ENCODE data around the gene MRRF. TPM values are rescaled to one million over a fixed set of nuclear protein-coding genes. Genes with fewer than 3 reads are reported as not detected.
A peak's percentile ranks its signal among the peaks of the same experiment; 100 is the strongest.

MRRF gene
- total RNA-seq, 2 donors from 2014 or later = 44.9 to 65.7 TPM

- H3K9me3 Mint-ChIP-seq = peaks cover 4% of the 10 kb centered on the region in 2 donors
- ATAC-seq (no peak), DNase-seq (ENCODE audit: low spot score in 2 of 2) (no peak)
These were observed 108.5 kb downstream of the MRRF start for GRCh38 chr9:122372856-122373845.

GRCh38 chr9:122374885-122375420, 110.3 kb downstream of the MRRF start:
- Mint-ChIP-seq H3K27ac (no peak overlapping the region), H3K9me3 (no peaks in the 10 kb centered on the region), H3K36me3 (peaks cover 9 to 12% of the 10 kb centered on the region in 2 donors)
- DNase-seq (ENCODE audit: low spot score in 2 of 2) (no peak), ATAC-seq (no peak)

More at GRCh38 chr9:122372856-122373845, 108.5 kb downstream of the MRRF start:
- Mint-ChIP-seq H3K27ac (peak overlapping the region in 1 of 2 donors; percentile 9), H3K36me3 (no peaks in the 10 kb centered on the region)

DNA sequence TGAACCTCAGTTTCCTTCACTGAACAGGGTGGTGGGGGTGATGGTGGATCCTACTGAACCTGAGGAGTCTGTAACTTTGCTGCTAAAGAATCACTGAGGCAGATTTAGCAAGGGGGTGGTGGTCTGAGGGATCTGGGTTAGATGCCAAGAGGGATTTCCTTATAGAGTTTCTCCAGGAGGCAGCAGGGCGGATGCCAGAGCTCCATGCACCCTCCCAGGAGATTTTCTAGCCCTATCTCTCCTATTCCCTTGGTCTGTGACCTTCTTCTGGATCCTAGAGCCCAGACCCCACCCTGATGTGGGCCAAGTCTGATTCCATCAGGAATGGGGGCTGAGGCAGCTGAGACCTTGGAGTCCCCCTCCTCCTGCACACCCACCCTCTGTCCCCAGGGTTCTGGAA, 112.1 kb downstream of the MRRF start:
- no peak for DNase-seq (ENCODE audit: low spot score in 2 of 2)
- ATAC-seq = no peak
- no peak overlapping the region for H3K27ac Mint-ChIP-seq
- H3K36me3 Mint-ChIP-seq = peaks cover 10 to 12% of the 10 kb centered on the region in 2 donors
- no peaks in the 10 kb centered on the region for H3K9me3 Mint-ChIP-seq

- H3K36me3 Mint-ChIP-seq = peaks cover 10 to 12% of the 10 kb centered on the region in 2 donors
- no peak for DNase-seq (ENCODE audit: low spot score in 2 of 2)
- no peak for ATAC-seq
These were observed 112.8 kb downstream of the MRRF start for GRCh38 chr9:122377241-122378164.

GRCh38 chr9:122378236-122378635, 113.6 kb downstream of the MRRF start:
- no peaks in the 10 kb centered on the region for H3K9me3 Mint-ChIP-seq
- DNase-seq (ENCODE audit: low spot score in 2 of 2) (no peak), ATAC-seq (no peak)
- H3K36me3 Mint-ChIP-seq = peaks cover 10 to 12% of the 10 kb centered on the region in 2 donors
- H3K27ac Mint-ChIP-seq = no peak overlapping the region

More at GRCh38 chr9:122377241-122378164, 112.8 kb downstream of the MRRF start:
- no peak overlapping the region for H3K27ac Mint-ChIP-seq
- no peaks in the 10 kb centered on the region for H3K9me3 Mint-ChIP-seq

- Mint-ChIP-seq H3K36me3 (peaks cover 10 to 12% of the 10 kb centered on the region in 2 donors), H3K9me3 (no peaks in the 10 kb centered on the region), H3K27ac (no peak overlapping the region)
- no peak for ATAC-seq
- DNase-seq (ENCODE audit: low spot score in 2 of 2) = peak in 1 of 2 donors; percentile 34
These were observed 114.7 kb downstream of the MRRF start for GRCh38 chr9:122379340-122379739.

DNA sequence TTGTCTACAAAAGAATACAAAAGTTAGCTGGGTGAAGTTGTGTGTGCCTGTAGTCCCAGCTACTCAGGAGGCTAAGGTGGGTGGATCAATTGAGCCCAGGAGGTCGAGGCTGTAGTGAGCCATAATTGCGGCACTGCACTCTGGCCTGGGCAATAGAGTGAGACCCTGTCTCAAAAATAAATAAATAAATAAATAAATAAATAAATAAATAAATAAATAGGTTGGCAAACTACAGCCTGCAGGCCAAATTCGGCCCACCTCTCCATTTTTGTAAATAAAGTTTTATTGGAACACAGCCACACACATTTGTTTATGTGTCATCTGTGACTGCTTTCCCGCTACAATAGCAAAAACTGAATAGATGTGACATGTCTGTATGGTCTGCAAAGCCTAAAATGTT, 115.6 kb downstream of the MRRF start:
- DNase-seq (ENCODE audit: low spot score in 2 of 2) (no peak), ATAC-seq (no peak)
- peaks cover 10 to 12% of the 10 kb centered on the region in 2 donors for H3K36me3 Mint-ChIP-seq
- no peak overlapping the region for H3K27ac Mint-ChIP-seq
- no peaks in the 10 kb centered on the region for H3K9me3 Mint-ChIP-seq

Other genes starting within 250 kb of the MRRF start
- 1 to 10 TPM in 1 of 2 donors, under 1 TPM in 1; 0.39 to 2.1 TPM for gene TTLL11, start 171.6 kb upstream of the MRRF start, total RNA-seq
- 10 to 100 TPM; 40.7 to 58.2 TPM for gene NDUFA8, start 105.1 kb upstream of the MRRF start, total RNA-seq
- under 1 TPM in 1 of 2 donors, not detected in 1; 0.82 TPM for gene MORN5, start 105.0 kb upstream of the MRRF start, total RNA-seq
- under 1 TPM in 1 of 2 donors, not detected in 1; 0.10 TPM for gene LHX6, start 35.9 kb upstream of the MRRF start, total RNA-seq
- 10 to 100 TPM; 22.7 to 39.8 TPM for gene RBM18, start within 50 bp of the MRRF start, total RNA-seq
- gene PTGS1, start 106.1 kb downstream of the MRRF start, total RNA-seq = under 1 TPM; 0.25 to 0.54 TPM
- not detected for gene OR1J1, start 213.0 kb downstream of the MRRF start, total RNA-seq
- gene OR1J2, start 245.9 kb downstream of the MRRF start, total RNA-seq = under 1 TPM in 1 of 2 donors, not detected in 1; 0.34 TPM